Measurements from ENCODE around the gene TMC2.

GRCh38 chr20:2527762-2528161 lies 8.6 kb upstream of the TMC2 start:
- TF ChIP-seq POLR2A (IDR thresholded peaks at IDR 0.05; ENCODE audit: low read depth, low read length) (no peak), TAF1 (IDR thresholded peaks at IDR 0.05; ENCODE audit: borderline replicate concordance, low read depth, low read length) (no peak), POLR2AphosphoS5 (IDR thresholded peaks at IDR 0.05; ENCODE audit: low read depth, low read length) (no peak)
